Ovary (tissue), 9 donors: ENCODE data around the gene LPAR1. TPM values are rescaled to one million over a fixed set of nuclear protein-coding genes. Genes with fewer than 3 reads are reported as not detected.
"Not testable (repeated sequence)": the region's sequence is repeated elsewhere in the genome, so short reads cannot be mapped to it uniquely, and the experiment has no call there.

Source experiments
- DNase-seq, 5 donors: peaks; one replicate each; pipeline ENCODE4 v3.0.0-alpha.2; 2019 to 2020
- H3K27ac ChIP-seq, 2 donors: fragments of 200-600 bp; one replicate each; pipeline versions ENCODE4 v1.5.1 to v1.8.0; 2019 to 2022
- H3K27me3 ChIP-seq: fragments of 200-600 bp; one replicate; pipeline ENCODE4 v1.8.0; 2022
- H3K36me3 ChIP-seq: fragments of 200-600 bp; sonication (generic); one replicate; pipeline ENCODE4 v1.5.1; 2019
- H3K4me1 ChIP-seq: one replicate; pipeline ENCODE4 v1.8.1; 2013; ENCODE audit warnings: mild to moderate bottlenecking, moderate library complexity; ENCODE audit not compliant: insufficient read depth
- H3K4me3 ChIP-seq: fragments of 200-600 bp; sonication (generic); one replicate; pipeline ENCODE4 v1.5.1; 2017
- H3K9me3 ChIP-seq, 2 donors: fragments of 200-600 bp in 1 of 2; sonication (generic) in 1 of 2; one replicate each; pipeline versions ENCODE4 v1.5.1 to v1.8.1; 2013 to 2019; ENCODE audit warnings: mild to moderate bottlenecking in 1 of 2, moderate library complexity in 1 of 2
- CTCF ChIP-seq, 3 donors: fragments of 450-650 bp in 2 of 3; fragments of 200-600 bp in 1 of 3; IDR thresholded peaks; one replicate each; pipeline versions ENCODE4 v1.5.1 to v1.8.0; 2016 to 2022; ENCODE audit warnings: antibody characterized with exemption in 3 of 3, mild to moderate bottlenecking in 1 of 3
- EP300 ChIP-seq: sonication (generic); formaldehyde crosslinking; IDR thresholded peaks from one replicate; pipeline ENCODE4 v1.6.1; 2017; ENCODE audit warnings: antibody characterized with exemption
- POLR2A ChIP-seq: fragments of 450-650 bp; IDR thresholded peaks from one replicate; pipeline ENCODE4 v1.6.1; 2017; ENCODE audit warnings: antibody characterized with exemption, mild to moderate bottlenecking, moderate library complexity
- WGBS, 3 donors: extraction: QIAGEN DNeasy Blood & Tissue Kit in 1 of 3; methylation state at CpG; one replicate each; pipeline versions ENCODE4 v1.1.5 to v1.1.7; 2013 to 2017; 5-methylcytosine and 5-hydroxymethylcytosine counted together
- intact Hi-C, 4 donors: fragments of 100-400 bp; cut with DNase I; formaldehyde crosslinking; loops; one replicate each; pipeline versions ENCODE4 v1.11.0 to v1.15.1; 2022 to 2023
- polyA plus RNA-seq, 2 donors: library from polyadenylated mRNA; stranded (reverse); fragments of 200-250 nt in 1 of 2; fragments of 350-450 nt in 1 of 2; fragmentation: Illumina TruSeq in 1 of 2; extraction: RNeasy Lipid Tissue Mini Kit (QIAGEN cat#74804) in 1 of 2; gene quantifications; one replicate each; pipeline ENCODE4 v1.2.3, GENCODE V29; 2013 to 2014
- total RNA-seq, 7 donors: library from RNA; depleted of rRNA in 2 of 7; stranded (reverse); fragments of >200 nt in 2 of 7; fragmentation: NEBNext Ultra II Directional in 3 of 7; extraction: Animal tissue kit (Norgen Biotek cat#: 25700) in 3 of 7; gene quantifications; one replicate each; pipeline versions ENCODE4 v1.1.0 to v1.2.4, GENCODE V29; 2016 to 2023
- donor health status: DM: no; HTN: no; CAD: no; lungs with moderate emphysema.
- donor health status: DM: no; HTN: no; CAD: no.
- donor health status: Bipolar disorder and iron deficiency.
- donor health status: DM: yes; HTN: yes; CAD: no.
- donor health status: DM: no; HTN: no; CAD: no.
- donor health status: DM: yes; HTN: yes; CAD: no.

LPAR1 gene
- total and polyA plus RNA-seq, 9 donors, result 11.1 to 29.2 (median 18.4) TPM

- intact Hi-C loops, result no loop called here
- Histone ChIP-seq H3K27ac (no peak overlapping the region), H3K4me1 (no peaks in the 10 kb centered on the region), H3K4me3 (no peak overlapping the region), H3K27me3 (no peaks in the 10 kb centered on the region), H3K36me3 (no peaks in the 10 kb centered on the region), H3K9me3 (peaks cover 0 to 3% of the 10 kb centered on the region in 2 donors)
- DNase-seq, result no peak
- WGBS, 3 donors, result 47 to 74% (median 69%) methylated on average over 2 of the region's 2 CpGs
- no peak for TF ChIP-seq CTCF (IDR thresholded peaks at IDR 0.05)
- no peak for TF ChIP-seq EP300
- no peak for TF ChIP-seq POLR2A
Measured at GRCh38 chr9:110864011-110864410, 174.3 kb downstream of the LPAR1 start.

- H3K4me3 ChIP-seq, H3K9me3 ChIP-seq, intact Hi-C loops, DNase-seq, H3K27ac ChIP-seq, H3K36me3 ChIP-seq, H3K27me3 ChIP-seq, H3K4me1 ChIP-seq: not testable (repeated sequence)
- WGBS, 3 donors, result 84 to 95% (median 86%) methylated on average over 4 of the region's 4 CpGs
Measured at GRCh38 chr9:110861370-110862110, 176.7 kb downstream of the LPAR1 start.

GRCh38 chr9:110856772-110857171 is 181.5 kb downstream of the LPAR1 start:
- H3K9me3 ChIP-seq, result peaks cover 0 to 3% of the 10 kb centered on the region in 2 donors
- no peak overlapping the region for H3K27ac ChIP-seq
- H3K36me3 ChIP-seq, result no peaks in the 10 kb centered on the region
- TF ChIP-seq POLR2A (no peak), CTCF (IDR thresholded peaks at IDR 0.05) (no peak), EP300 (no peak)
- no peak for DNase-seq
- intact Hi-C loops, result no loop called here
- no peaks in the 10 kb centered on the region for H3K27me3 ChIP-seq
- WGBS, 3 donors, result 85 to 90% (median 87%) methylated on average over 3 of the region's 3 CpGs
- H3K4me3 ChIP-seq, result no peak overlapping the region
- no peaks in the 10 kb centered on the region for H3K4me1 ChIP-seq

GRCh38 chr9:110850401-110851135 is 187.7 kb downstream of the LPAR1 start:
- WGBS, 3 donors, result 76 to 93% (median 88%) methylated on average over 6 of the region's 6 CpGs
- DNase-seq, result no peak
- Histone ChIP-seq H3K27ac (no peak overlapping the region), H3K4me3 (no peak overlapping the region), H3K36me3 (no peaks in the 10 kb centered on the region), H3K9me3 (no peaks in the 10 kb centered on the region), H3K27me3 (no peaks in the 10 kb centered on the region), H3K4me1 (no peaks in the 10 kb centered on the region)
- intact Hi-C loops, result no loop called here
- TF ChIP-seq CTCF (IDR thresholded peaks at IDR 0.05), result no peak
- TF ChIP-seq POLR2A, result no peak
- no peak for TF ChIP-seq EP300

- Histone ChIP-seq H3K4me3 (no peak overlapping the region), H3K27me3 (no peaks in the 10 kb centered on the region), H3K36me3 (no peaks in the 10 kb centered on the region), H3K4me1 (no peaks in the 10 kb centered on the region), H3K9me3 (no peaks in the 10 kb centered on the region), H3K27ac (no peak overlapping the region)
- DNase-seq, result no peak
- WGBS, 3 donors, result 0 to 8% (median 1%) methylated on average over 3 of the region's 3 CpGs
- intact Hi-C loops, result no loop called here
- TF ChIP-seq EP300, result no peak
- TF ChIP-seq CTCF (IDR thresholded peaks at IDR 0.05), result no peak
- TF ChIP-seq POLR2A, result no peak
Measured at GRCh38 chr9:110847671-110848070, 190.6 kb downstream of the LPAR1 start.
